Measurements from ENCODE around the gene WDR72.
"Not testable (repeated sequence)": the region's sequence is repeated elsewhere in the genome, so short reads cannot be mapped to it uniquely, and the experiment has no call there.

Gene WDR72

GRCh38 chr15:53559364-53560277 lies 199.8 kb downstream of the WDR72 start:
- Histone ChIP-seq H3K9ac (ENCODE audit: low read length) (no peak overlapping the region), H3K4me1 (ENCODE audit: insufficient read depth, low read length) (no peaks in the 10 kb centered on the region)

GRCh38 chr15:53558384-53558783 lies 201.1 kb downstream of the WDR72 start:
- no peaks in the 10 kb centered on the region for H3K9me3 ChIP-seq (ENCODE audit: low read length)
- H3K36me3 ChIP-seq (ENCODE audit: insufficient read depth, low read length) = no peaks in the 10 kb centered on the region
- H3K4me3 ChIP-seq (ENCODE audit: low read depth in 1 of 2, low read length in 2 of 2) = no peak overlapping the region
- H3K9ac ChIP-seq (ENCODE audit: low read length) = no peak overlapping the region
- H3K27ac ChIP-seq (ENCODE audit: low read depth, low read length) = no peak overlapping the region
- H3K27me3 ChIP-seq (ENCODE audit: control insufficient read depth in 1 of 2, insufficient read depth in 2 of 2, low read length in 2 of 2) = no peaks in the 10 kb centered on the region
- H3K4me1 ChIP-seq (ENCODE audit: insufficient read depth, low read length) = no peaks in the 10 kb centered on the region

More at GRCh38 chr15:53559364-53560277, 199.8 kb downstream of the WDR72 start:
- Histone ChIP-seq H3K27me3 (ENCODE audit: control insufficient read depth in 1 of 2, insufficient read depth in 2 of 2, low read length in 2 of 2) (no peaks in the 10 kb centered on the region), H3K27ac (ENCODE audit: low read depth, low read length) (no peak overlapping the region), H3K9me3 (ENCODE audit: low read length) (no peaks in the 10 kb centered on the region), H3K36me3 (ENCODE audit: insufficient read depth, low read length) (no peaks in the 10 kb centered on the region), H3K4me3 (ENCODE audit: low read depth in 1 of 2, low read length in 2 of 2) (no peak overlapping the region)

GRCh38 chr15:53555226-53555625 lies 204.2 kb downstream of the WDR72 start:
- Histone ChIP-seq H3K9me3 (ENCODE audit: low read length) (no peaks in the 10 kb centered on the region), H3K27me3 (ENCODE audit: control insufficient read depth in 1 of 2, insufficient read depth in 2 of 2, low read length in 2 of 2) (no peaks in the 10 kb centered on the region), H3K36me3 (ENCODE audit: insufficient read depth, low read length) (no peaks in the 10 kb centered on the region), H3K9ac (ENCODE audit: low read length) (no peak overlapping the region), H3K27ac (ENCODE audit: low read depth, low read length) (no peak overlapping the region), H3K4me1 (ENCODE audit: insufficient read depth, low read length) (no peaks in the 10 kb centered on the region), H3K4me3 (ENCODE audit: low read depth in 1 of 2, low read length in 2 of 2) (no peak overlapping the region)

GRCh38 chr15:53549697-53550305 lies 209.7 kb downstream of the WDR72 start:
- Histone ChIP-seq H3K4me1 (ENCODE audit: insufficient read depth, low read length) (no peaks in the 10 kb centered on the region), H3K27me3 (ENCODE audit: control insufficient read depth in 1 of 2, insufficient read depth in 2 of 2, low read length in 2 of 2) (no peaks in the 10 kb centered on the region), H3K27ac (ENCODE audit: low read depth, low read length) (no peak overlapping the region), H3K9ac (ENCODE audit: low read length) (no peak overlapping the region), H3K9me3 (ENCODE audit: low read length) (no peaks in the 10 kb centered on the region), H3K36me3 (ENCODE audit: insufficient read depth, low read length) (no peaks in the 10 kb centered on the region), H3K4me3 (ENCODE audit: low read depth in 1 of 2, low read length in 2 of 2) (no peak overlapping the region)

- no peaks in the 10 kb centered on the region for H3K9me3 ChIP-seq (ENCODE audit: low read length)
- H3K36me3 ChIP-seq (ENCODE audit: insufficient read depth, low read length) = no peaks in the 10 kb centered on the region
- H3K4me3 ChIP-seq (ENCODE audit: low read depth in 1 of 2, low read length in 2 of 2) = no peak overlapping the region
- H3K4me1 ChIP-seq (ENCODE audit: insufficient read depth, low read length) = no peaks in the 10 kb centered on the region
- H3K27ac ChIP-seq (ENCODE audit: low read depth, low read length) = no peak overlapping the region
- no peak overlapping the region for H3K9ac ChIP-seq (ENCODE audit: low read length)
- no peaks in the 10 kb centered on the region for H3K27me3 ChIP-seq (ENCODE audit: control insufficient read depth in 1 of 2, insufficient read depth in 2 of 2, low read length in 2 of 2)
Measured at GRCh38 chr15:53548236-53548635, 211.2 kb downstream of the WDR72 start.

- H3K9ac ChIP-seq (ENCODE audit: low read length); H3K27ac ChIP-seq (ENCODE audit: low read depth, low read length); H3K9me3 ChIP-seq (ENCODE audit: low read length); H3K36me3 ChIP-seq (ENCODE audit: insufficient read depth, low read length); H3K4me3 ChIP-seq (ENCODE audit: low read depth in 1 of 2, low read length in 2 of 2); H3K4me1 ChIP-seq (ENCODE audit: insufficient read depth, low read length); H3K27me3 ChIP-seq (ENCODE audit: control insufficient read depth in 1 of 2, insufficient read depth in 2 of 2, low read length in 2 of 2): not testable (repeated sequence)
Measured at GRCh38 chr15:53540626-53541300, 218.7 kb downstream of the WDR72 start.

GRCh38 chr15:53539878-53540277 lies 219.6 kb downstream of the WDR72 start:
- Histone ChIP-seq H3K27ac (ENCODE audit: low read depth, low read length) (no peak overlapping the region), H3K9ac (ENCODE audit: low read length) (no peak overlapping the region), H3K27me3 (ENCODE audit: control insufficient read depth in 1 of 2, insufficient read depth in 2 of 2, low read length in 2 of 2) (no peaks in the 10 kb centered on the region), H3K9me3 (ENCODE audit: low read length) (no peaks in the 10 kb centered on the region), H3K4me1 (ENCODE audit: insufficient read depth, low read length) (no peaks in the 10 kb centered on the region), H3K36me3 (ENCODE audit: insufficient read depth, low read length) (no peaks in the 10 kb centered on the region), H3K4me3 (ENCODE audit: low read depth in 1 of 2, low read length in 2 of 2) (no peak overlapping the region)

- Histone ChIP-seq H3K9ac (ENCODE audit: low read length) (no peak overlapping the region), H3K4me3 (ENCODE audit: low read depth in 1 of 2, low read length in 2 of 2) (no peak overlapping the region), H3K9me3 (ENCODE audit: low read length) (no peaks in the 10 kb centered on the region), H3K36me3 (ENCODE audit: insufficient read depth, low read length) (no peaks in the 10 kb centered on the region), H3K27ac (ENCODE audit: low read depth, low read length) (no peak overlapping the region), H3K27me3 (ENCODE audit: control insufficient read depth in 1 of 2, insufficient read depth in 2 of 2, low read length in 2 of 2) (no peaks in the 10 kb centered on the region), H3K4me1 (ENCODE audit: insufficient read depth, low read length) (no peaks in the 10 kb centered on the region)
Measured at GRCh38 chr15:53536479-53537120, 222.9 kb downstream of the WDR72 start.

GRCh38 chr15:53535886-53536285 lies 223.6 kb downstream of the WDR72 start:
- Histone ChIP-seq H3K9me3 (ENCODE audit: low read length) (no peaks in the 10 kb centered on the region), H3K4me1 (ENCODE audit: insufficient read depth, low read length) (no peaks in the 10 kb centered on the region), H3K36me3 (ENCODE audit: insufficient read depth, low read length) (no peaks in the 10 kb centered on the region), H3K27me3 (ENCODE audit: control insufficient read depth in 1 of 2, insufficient read depth in 2 of 2, low read length in 2 of 2) (no peaks in the 10 kb centered on the region), H3K4me3 (ENCODE audit: low read depth in 1 of 2, low read length in 2 of 2) (no peak overlapping the region), H3K27ac (ENCODE audit: low read depth, low read length) (no peak overlapping the region), H3K9ac (ENCODE audit: low read length) (no peak overlapping the region)

GRCh38 chr15:53534105-53534839 lies 225.2 kb downstream of the WDR72 start:
- Histone ChIP-seq H3K9me3 (ENCODE audit: low read length) (no peaks in the 10 kb centered on the region), H3K4me3 (ENCODE audit: low read depth in 1 of 2, low read length in 2 of 2) (no peak overlapping the region), H3K27me3 (ENCODE audit: control insufficient read depth in 1 of 2, insufficient read depth in 2 of 2, low read length in 2 of 2) (no peaks in the 10 kb centered on the region), H3K4me1 (ENCODE audit: insufficient read depth, low read length) (no peaks in the 10 kb centered on the region), H3K9ac (ENCODE audit: low read length) (no peak overlapping the region), H3K36me3 (ENCODE audit: insufficient read depth, low read length) (no peaks in the 10 kb centered on the region), H3K27ac (ENCODE audit: low read depth, low read length) (no peak overlapping the region)

- no peaks in the 10 kb centered on the region for H3K36me3 ChIP-seq (ENCODE audit: insufficient read depth, low read length)
- no peak overlapping the region for H3K27ac ChIP-seq (ENCODE audit: low read depth, low read length)
- no peaks in the 10 kb centered on the region for H3K9me3 ChIP-seq (ENCODE audit: low read length)
- no peak overlapping the region for H3K9ac ChIP-seq (ENCODE audit: low read length)
- no peaks in the 10 kb centered on the region for H3K27me3 ChIP-seq (ENCODE audit: control insufficient read depth in 1 of 2, insufficient read depth in 2 of 2, low read length in 2 of 2)
- no peaks in the 10 kb centered on the region for H3K4me1 ChIP-seq (ENCODE audit: insufficient read depth, low read length)
- H3K4me3 ChIP-seq (ENCODE audit: low read depth in 1 of 2, low read length in 2 of 2) = no peak overlapping the region
Measured at GRCh38 chr15:53530761-53531160, 228.7 kb downstream of the WDR72 start.

Measured in muscle layer of colon (tissue), 2 donors.